Effector CD8-positive, alpha-beta T cell (primary cell): ENCODE data around the gene SPIRE2.
A peak's percentile ranks its signal among the peaks of the same experiment; 100 is the strongest.
"Not testable (repeated sequence)": the region's sequence is repeated elsewhere in the genome, so short reads cannot be mapped to it uniquely, and the experiment has no call there.

Experiments used
- DNase-seq: peaks from one replicate; lab custom pipeline; 2025; lab: John Stamatoyannopoulos, UW

Gene SPIRE2

GRCh38 chr16:89914642-89915285 is 86.5 kb downstream of the SPIRE2 start:
- DNase-seq, result not testable (repeated sequence)

GRCh38 chr16:89915303-89916232 is 87.3 kb downstream of the SPIRE2 start:
- DNase-seq, result no peak

DNA sequence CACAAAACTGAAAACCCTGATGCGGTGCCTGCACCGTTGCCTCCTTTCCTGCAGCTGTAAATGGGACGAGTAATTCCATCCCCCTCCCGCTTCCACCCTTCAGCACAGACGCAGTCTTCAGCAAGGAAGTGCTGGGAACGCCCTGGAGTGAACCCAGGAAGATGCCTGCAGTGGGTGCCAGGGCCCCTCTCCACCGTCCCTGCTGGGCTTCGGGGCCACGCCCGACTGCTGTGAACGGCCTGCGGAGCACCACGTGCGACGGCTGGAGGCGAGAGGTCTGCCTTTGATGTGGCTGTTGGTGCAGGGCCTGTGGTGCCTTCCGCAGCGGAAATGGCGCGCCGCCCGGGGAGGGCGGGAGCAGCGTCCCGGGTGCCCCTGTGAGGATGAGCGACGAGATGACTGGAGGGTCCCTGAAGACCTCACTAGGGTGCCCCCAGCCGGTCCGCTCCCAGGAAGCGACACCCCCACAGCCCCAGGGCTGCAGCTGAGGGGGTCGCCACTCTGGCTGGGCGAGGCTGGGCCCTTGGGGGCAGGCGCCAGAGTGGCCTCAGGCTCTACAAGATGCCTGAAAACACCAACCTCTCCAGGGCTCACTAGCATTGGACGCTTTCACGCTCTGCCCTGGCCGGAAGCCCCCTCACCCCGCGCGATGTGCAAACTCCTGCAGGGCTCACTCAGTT is 89.6 kb downstream of the SPIRE2 start:
- DNase-seq, result peak; percentile 51

DNA sequence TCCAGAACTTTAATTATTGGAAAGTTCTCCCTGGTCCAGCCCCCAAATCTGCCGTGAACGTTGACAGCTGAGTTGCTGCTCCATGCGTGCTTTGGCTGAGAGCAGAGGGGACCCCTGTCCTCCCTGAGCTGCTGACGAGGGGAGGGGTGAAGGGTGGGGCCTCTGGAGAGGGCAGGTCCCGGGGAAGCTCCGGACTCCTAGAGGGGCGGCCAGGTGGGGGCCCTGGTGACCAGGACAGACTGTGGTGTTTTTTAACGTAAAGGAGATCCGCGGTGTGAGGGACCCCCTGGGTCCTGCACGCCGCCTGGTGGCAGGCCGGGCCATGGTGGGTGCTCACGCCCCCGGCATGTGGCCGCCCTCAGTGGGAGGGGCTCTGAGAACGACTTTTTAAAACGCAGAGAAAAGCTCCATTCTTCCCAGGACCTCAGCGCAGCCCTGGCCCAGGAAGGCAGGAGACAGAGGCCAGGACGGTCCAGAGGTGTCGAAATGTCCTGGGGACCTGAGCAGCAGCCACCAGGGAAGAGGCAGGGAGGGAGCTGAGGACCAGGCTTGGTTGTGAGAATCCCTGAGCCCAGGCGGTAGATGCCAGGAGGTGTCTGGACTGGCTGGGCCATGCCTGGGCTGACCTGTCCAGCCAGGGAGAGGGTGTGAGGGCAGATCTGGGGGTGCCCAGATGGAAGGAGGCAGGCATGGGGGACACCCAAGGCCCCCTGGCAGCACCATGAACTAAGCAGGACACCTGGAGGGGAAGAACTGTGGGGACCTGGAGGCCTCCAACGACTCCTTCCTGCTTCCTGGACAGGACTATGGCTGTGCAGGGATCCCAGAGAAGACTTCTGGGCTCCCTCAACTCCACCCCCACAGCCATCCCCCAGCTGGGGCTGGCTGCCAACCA is 90.4 kb downstream of the SPIRE2 start, which contains the start of gene MC1R:
Gene MC1R (plus strand): TSS at position 410 of the 895 bp plus-strand sequence. CDS start 397 bp downstream, at position 807.
- DNase-seq, result peak; percentile 15

GRCh38 chr16:89919535-89920406 is 91.5 kb downstream of the SPIRE2 start:
- DNase-seq, result no peak

DNA sequence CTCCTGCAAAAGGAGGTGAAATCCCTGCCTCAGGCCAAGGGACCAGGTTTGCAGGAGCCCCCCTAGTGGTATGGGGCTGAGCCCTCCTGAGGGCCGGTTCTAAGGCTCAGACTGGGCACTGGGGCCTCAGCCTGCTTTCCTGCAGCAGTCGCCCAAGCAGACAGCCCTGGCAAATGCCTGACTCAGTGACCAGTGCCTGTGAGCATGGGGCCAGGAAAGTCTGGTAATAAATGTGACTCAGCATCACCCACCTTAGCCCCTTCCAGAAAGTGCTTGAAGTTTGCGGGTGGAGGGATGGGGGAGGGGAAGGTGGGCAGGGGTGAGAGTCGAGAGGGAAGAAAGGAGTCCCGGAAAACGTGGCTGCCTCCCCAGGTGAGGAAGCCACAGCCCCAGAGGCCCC is 92.4 kb downstream of the SPIRE2 start:
- no peak for DNase-seq
